ENCODE data around the gene AQP12B.
"Not testable (repeated sequence)": the region's sequence is repeated elsewhere in the genome, so short reads cannot be mapped to it uniquely, and the experiment has no call there.

Gene AQP12B

DNA sequence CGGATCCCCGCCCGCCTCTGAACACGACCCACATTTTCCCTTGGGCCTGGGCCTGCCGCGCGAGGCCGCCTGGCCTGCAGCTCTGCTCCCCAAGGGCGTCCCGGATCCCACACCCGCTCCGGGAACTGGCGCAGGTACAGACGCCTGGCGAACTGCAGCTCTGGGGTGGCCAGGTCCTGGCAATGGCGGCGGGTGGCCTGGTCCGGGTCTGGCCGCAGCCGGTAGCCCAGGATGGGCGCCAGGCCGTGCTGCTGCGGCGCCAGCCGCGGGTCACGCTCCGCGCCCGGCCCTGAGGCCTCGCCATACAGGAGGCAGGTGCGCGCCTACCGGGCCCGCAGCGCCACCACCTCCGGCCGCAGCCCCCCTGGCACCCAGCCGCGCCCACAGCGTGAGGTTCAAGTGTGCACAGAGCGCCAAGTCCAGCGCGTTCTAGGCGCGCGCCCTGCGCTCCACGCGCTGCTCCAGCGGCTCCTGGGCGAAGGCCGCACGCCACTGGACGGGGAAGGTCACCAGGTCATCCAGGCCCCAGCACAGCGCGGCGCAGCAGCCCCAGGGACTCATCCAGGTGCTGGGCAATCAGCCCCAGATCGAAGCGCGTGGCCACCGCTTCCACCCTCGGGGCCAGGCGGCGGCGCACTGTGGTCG, 18.5 kb upstream of the AQP12B start:
- DNase-seq, result no peak

DNA sequence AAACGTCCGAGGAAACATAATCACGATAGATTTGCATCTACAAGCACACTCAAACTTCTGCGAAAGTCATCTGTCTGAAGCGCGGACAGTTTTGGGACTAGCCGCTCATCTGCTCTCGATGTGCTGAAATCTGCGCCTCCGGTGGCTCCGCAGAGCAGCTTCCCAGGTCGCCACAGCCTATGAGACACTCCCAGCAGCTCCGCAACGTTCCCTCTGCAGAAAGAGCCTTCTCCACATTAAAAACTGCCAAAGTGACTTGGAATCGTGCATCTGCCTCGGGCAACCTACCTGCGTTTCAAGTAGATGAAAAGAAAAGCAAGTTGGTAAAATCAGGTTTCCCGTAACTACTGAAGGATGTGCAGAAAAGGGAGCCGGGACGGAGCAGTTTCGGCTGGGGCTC, 17.9 kb upstream of the AQP12B start:
- not testable (repeated sequence) for DNase-seq

DNA sequence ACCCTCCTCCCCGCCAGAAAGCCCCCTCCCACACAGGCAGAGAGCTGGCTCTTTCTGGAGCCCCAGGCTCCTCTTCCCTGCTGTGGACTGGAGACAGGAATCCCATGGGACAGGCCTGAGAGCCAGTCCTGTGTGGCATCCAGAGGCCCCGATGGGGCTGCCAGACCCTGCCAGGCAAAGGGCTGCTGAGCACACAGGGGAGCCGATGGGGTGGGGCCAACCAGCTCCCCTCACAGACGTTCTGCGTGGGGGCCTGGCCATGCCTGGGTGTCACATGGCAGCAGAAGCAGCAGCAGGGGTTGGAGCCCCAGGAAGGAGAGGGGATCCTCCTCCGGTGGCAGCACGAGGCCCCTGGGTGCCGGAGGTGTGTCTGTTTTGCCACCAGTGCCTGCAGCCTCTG, 17.1 kb upstream of the AQP12B start:
- not testable (repeated sequence) for DNase-seq

DNA sequence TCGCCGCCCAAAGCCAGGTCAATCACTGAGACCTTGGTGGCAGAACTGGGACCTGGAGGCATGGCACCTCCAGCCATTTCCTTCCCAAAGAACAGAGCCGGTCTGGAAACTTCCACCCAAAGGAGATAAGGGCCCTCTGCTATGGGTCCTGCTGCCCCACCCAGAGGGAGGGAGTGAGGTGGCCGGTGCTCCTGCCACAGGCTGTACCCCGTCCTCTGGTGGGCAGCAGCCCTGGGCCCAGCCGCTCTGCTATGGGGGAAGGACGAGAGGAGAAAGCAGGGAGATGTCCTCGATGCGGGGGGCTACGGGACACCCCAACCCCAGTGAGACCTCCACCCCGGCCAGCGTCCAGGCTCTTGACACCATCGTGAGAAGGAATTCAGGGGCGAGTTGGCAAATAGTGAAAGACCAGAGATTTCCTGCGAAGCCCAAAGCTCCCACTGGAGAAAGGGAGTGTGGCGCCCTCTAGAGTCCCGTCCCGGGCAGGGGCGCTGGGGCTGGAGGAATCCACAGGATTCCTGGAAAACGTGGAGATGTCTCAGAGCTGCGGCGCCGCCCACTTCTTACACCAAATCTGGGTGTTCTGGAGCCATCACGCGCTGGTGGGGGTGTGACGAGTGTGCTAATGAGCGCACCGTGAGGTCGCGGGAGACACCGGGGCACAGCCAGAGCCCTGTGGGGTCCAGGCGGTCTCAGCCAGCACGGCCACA, 16.3 kb upstream of the AQP12B start:
- DNase-seq, result not testable (repeated sequence)

DNA sequence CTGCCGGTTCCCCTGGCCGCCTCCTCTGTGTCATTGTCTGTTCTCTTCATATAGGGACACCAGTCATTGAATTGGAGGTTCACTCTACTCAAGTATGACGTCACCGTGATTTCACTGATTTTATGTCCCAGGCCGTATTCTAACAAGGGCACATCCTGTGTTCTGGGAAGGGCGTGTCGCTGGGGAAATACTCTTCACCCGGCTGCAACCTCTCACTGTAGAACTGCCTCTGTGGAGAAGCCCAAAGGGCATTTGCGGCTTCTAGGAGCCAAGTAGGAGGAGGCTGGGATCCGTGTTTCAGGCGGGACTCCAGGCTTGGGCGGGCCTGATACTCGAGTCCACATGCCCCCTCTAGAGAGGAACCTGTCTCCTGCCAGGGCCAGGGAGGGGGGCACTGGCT, 13.8 kb upstream of the AQP12B start:
- DNase-seq, result not testable (repeated sequence)

DNA sequence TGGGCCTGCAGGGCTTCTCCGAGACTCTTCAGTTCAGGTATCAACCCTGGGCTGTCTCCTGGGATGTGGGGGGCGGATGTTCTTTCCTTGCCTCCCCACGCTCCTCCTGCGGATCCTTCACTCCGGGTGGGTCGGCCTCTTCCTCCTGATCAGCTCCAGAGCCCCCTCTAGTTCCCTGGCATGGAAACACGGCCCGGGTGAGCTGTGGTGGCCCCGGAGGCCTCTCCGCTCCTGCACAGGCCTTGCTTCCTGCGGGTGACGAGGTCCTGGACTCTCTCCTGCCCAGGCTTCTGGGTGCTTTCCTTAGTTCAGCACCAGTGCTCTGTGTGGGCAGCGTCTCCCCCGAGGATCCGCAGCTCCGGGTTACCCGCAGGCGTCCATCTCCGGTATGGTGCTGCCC, 12.9 kb upstream of the AQP12B start:
- DNase-seq, result not testable (repeated sequence)

DNA sequence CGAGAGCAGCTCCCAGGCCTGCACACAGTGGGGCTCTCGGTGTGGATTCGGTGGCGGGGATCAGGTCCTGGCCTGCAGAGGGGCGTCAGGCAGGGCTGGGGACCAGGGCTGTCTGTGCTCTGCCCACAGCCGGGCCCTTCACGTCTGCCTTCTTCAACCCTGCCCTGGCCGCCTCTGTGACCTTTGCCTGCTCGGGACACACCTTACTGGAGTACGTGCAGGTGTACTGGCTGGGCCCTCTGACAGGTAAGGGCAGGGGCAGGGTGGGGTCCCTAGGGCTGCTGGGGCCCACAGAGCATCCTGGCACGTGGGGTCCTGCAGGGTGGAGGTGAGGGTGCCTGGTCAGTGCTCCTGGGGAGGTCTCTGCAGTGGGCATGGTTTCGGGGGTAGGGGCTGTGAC, 11.6 kb upstream of the AQP12B start:
- not testable (repeated sequence) for DNase-seq

DNA sequence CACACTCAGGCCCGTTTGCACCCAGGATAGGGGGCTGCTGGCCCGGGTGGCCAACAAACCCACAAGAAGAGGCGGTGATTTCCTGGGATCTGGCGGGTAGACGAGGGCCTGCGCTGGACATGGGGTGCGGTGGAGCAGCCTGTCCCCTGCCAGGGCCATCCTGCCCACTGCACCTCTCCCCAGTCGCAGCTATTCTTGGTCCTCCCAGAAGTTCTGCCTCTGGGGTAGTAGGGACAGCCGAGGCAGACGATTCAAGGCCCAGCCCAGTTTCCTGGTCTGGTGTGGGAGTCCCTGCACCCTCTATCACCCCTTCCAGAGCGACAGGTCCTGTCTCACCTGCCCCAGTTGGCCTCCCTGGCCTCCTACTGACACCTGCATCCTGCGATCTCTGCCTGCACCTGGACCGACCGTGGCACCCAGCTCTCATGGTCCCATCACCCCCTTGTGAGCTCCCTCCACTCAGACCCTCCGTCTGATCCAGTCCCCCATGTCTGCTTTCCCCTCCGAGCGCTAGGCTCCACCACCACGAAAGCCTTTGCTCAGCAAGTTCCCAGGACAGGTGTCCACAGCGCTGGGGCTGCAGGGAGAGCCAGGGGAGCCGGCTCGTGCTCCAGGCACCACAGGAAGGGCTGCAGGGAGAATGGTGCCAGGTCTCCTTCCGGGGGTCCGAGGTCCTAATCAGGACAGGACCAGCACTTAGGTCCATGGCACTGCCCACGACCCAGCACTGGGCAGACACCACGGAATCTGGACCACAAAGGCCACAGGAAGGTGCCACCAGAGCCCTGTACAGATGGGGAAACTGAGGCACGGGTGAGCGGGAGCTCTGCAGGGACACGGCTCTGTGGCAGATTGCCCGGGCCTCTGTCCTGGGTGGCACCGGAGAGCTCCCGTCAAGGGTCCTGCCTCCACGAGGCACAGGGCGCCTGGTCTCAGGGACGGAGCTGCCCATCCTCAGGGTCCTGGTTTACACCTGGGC, 10.2 kb upstream of the AQP12B start:
- DNase-seq, result not testable (repeated sequence)

DNA sequence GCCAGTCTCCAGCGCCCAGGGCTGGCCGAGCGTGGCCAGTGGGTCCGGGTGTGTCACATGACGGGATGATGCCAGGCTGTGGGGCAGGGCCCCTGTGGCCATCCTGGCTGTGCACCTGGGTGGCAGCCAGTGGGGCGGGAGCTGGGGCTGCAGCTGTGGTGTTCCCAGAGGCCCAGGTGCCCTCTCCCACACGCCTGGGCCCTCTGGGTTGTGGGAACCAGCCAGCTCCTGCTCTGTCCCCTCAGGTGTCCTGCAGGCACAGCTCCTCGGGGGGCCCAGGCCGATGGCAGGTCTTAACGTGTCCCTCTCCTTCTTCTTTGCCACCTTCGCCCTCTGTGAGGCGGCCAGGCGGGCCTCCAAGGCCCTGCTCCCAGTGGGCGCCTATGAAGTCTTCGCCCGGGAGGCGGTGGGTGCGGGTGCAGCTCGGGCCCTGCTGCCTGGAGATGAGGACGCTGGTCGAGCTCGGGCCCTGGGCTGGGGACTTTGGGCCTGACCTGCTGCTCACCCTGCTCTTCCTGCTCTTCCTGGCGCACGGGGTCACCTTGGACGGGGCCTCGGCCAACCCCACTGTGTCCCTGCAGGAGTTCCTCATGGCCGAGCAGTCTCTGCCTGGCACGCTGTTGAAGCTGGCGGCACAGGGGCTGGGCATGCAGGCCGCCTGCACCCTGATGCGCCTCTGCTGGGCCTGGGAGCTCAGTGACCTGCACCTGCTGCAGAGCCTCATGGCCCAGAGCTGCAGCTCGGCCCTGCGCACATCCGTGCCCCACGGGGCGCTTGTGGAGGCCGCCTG, 9.1 kb upstream of the AQP12B start, which contains the start of gene AQP12A:
Gene AQP12A, plus strand, starts transcription at position 236 of the 790 bp plus-strand sequence. Its CDS starts 48 bp downstream, at position 284.
- not testable (repeated sequence) for DNase-seq

DNA sequence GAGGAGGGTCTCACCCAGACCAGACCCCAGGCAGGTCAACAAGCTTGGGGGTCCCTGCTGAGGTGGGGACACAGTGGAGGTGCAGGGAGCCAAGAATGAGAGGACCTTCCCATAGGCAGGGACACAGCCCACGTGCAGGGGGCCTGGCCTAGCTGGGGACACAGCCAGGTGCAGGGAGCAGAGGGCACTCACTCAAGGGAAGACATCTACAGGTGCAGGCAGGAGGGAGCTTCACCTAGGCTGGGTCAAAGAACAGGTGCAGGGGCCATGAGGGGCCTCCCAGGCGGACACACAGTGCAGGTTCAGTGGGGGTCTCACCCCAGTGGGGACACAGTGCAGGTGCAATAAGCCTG, 8.4 kb upstream of the AQP12B start:
- DNase-seq, result not testable (repeated sequence)

DNA sequence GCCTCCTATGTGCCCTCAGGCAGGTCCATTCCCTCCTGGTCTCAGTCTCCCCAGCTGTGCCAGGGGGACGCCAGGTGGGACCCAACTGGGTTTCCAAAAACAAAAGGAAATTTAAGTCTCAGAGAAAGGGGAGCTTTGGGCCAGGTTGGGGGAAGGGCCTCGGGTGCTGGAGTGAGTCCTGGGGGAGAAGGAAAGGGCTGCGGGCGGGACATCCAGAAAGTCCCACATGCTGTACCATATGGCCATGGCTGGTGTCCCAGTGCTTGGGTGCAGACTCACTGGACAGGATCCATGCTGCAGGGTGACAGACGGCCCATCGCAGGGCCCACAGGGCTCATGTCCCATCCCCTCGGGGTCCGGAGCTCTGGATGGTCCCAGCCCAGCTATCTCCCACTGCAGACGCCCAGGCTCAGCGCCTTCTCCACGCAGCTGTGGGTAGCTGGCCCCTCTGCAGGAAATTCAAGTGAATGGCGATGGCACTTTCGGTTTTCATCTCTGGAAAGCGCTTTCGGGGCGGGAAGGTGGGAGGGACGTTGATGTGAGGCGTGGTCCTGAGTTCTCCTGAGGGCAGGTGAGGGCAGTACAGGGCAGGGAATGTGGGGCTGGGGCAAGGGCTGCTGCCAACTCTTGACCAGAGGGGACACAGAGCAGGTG, 7.9 kb upstream of the AQP12B start:
- DNase-seq, result not testable (repeated sequence)

DNA sequence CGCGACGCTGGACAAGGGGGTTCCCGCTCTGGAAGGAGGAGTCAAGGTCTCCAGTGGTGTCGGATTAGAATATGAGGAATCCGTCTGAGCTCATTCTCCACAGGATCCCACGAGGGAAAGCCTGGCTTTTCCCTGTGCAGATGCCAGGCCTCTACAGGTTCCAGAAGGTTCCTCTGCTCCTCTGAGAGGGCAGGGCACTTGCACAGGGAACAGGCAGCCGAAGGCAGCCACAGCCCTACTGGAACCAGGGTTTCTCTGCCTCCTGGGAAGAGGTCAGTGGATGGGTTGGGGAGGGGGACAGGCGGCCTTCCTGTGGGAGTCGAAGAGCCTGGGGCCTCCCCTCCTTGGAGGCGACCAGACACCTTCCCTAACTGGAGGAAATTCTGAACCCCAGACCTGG, 7.3 kb upstream of the AQP12B start:
- no peak for DNase-seq

DNA sequence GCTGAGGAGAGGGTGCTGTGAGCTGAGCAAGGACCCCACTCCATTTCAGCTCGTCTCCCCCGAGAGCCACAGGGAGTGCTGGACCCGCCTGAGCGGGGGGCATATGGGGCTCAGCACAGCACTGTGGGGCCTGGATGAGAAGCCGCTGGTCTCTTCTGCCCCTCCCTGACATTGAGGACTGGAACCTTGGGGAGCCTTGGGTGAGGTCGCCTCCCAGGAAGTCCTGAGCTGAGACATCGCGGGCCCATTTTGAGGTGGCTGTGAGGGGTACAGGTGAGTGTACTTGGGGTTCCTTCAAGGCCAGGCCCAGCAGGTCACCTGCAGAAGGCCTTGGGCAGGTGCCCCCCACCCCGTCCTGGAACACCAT, 5.9 kb upstream of the AQP12B start:
- DNase-seq, result no peak

DNA sequence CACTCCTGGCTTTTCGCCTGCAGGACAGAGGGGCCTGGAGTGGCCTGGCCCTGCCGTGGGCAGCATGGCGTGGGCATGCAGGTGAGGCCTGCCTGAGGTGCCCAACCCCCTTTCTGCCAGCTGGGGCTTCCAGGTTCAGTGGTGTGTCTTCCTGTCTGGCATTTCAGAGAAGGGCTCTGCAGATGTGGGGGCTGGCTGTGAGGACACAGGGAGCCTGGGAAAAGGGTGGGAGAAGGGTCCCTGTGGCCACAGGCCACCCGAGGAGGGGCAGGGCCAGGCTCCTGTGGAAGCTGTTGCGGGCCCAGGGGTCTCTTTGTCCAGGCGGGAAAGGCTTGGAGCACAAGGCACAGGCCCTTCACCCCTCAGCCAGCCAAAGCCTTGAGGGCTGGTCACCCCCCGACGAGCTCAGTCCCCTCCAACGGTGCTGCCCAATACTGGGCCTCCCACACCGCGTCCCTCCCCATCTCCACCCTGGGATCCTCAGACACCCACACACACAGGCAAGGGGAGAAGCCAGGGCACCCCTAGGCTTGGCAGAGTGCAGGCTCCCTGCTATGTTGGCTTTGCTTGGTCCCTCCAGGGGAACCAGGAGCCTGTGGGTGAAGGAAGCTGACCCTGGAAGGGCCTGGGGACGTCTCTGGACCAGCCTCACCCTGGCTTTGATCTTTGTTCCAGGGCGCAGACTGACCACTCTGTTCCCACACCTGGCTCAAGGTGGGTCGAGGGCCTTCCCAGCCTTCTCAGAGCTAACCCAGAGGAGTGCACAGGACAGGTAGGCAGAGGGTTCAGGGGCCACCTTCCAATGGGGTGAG, 5.3 kb upstream of the AQP12B start:
- no peak for DNase-seq

DNA sequence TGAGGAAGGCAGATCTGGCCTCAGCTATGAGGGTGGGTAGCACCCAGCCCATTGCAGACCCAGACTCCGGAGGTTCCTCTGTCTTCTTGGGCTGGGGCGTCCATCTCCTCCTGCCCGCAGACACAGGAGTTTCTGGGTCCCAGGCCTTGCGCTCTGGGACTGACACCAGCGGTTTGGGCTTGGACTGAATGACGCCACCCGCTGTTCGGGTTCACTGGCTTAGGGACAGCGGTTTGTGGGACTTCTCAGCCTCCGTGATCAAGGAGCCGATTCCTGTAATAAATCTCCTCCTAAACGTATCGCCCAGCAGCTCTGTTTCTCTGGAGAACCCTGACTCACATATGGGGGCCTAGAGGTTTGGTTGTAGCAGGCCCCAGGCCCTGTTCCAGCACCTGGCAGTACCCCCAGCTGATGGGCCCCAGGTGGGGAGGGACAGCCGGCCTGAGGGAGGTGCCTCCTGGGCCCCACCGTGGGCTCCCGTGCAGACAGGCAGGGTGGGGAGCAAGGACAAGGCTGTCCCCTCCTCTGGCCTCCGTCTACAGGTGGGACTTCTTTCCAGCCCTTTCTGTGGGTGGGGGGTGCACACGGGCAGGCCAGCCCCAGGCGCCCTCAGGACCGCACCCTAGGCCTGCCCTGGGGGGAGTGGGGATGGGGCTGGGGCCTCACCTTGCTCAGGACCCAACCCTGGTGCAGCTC, 4.5 kb upstream of the AQP12B start:
- DNase-seq, result no peak

DNA sequence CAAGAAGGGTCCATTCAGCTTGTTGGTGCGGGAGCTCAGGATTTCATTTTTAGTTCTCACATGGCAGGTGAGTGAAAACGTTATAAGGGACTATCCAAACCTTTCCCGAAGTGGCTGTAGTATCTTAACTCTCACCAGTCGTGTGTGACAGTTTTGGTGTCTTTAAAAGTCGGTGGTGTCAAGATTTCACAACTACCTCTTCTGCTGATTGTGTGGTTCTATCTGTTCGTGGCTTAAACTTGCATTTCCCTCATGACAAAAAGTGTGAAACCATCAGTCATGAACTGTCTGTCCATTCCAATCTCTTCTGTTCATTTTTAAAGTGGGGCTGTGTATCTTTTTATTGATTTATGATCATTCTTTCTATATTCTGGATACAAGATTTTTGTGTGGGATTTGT, 3.8 kb upstream of the AQP12B start:
- no peak for DNase-seq

DNA sequence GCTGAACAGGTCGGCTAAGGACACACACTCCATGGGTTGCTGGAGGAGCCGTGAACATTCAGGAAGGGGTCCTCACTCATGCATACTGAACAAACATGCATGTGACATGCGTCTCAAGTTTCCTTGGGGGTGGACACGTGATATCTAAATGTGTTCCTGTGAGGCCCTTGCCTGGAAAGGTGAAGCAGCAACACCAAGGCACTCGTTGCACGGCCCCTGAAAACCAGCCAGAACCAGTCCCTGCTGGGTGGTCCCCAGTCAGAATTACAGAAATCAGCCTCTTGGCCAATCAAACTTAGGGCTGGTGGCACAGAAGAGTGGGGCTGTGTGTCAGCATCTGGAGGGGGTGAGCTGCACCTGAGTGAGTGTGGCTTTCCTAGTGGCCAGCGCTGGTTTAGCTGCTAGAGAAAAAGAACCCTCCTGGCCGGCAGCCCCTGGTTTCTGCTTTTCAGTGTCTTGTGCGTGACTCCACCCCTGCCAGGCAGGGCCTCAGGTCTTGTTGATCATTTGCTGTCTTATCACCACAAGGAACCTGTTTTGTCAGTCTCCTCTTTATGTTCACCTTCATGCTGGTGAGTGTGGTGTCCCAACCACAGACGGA, 3.2 kb upstream of the AQP12B start:
- DNase-seq, result no peak

DNA sequence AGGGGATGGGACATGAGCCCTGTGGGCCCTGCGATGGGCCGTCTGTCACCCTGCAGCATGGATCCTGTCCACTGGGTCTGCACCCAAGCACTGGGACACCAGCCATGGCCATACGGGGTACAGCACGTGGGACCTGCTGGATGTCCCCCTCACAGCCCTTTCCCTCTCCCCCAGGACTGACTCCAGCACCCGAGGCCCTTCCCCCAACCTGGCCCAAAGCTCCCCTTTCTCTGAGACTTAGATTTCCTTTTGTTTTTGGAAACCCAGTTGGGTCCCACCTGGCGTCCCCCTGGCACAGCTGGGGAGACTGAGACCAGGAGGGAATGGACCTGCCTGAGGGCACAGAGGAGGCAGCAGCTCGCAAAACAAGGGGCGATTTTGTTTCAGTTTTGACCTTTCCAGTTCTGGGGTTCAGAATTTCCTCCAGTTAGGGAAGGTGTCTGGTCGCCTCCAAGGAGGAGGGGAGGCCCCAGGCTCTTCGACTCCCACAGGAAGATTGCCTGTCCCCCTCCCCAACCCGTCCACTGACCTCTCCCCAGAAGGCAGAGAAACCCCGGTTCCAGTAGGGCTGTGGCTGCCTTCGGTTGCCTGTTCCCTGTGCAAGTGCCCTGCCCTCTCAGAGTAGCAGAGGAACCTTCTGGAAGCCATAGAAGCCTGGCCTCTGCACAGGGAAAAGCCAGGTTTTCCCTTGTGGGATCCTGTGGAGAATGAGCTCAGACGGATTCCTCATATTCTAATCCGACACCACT, 1.5 kb upstream of the AQP12B start:
- DNase-seq, result not testable (repeated sequence)

DNA sequence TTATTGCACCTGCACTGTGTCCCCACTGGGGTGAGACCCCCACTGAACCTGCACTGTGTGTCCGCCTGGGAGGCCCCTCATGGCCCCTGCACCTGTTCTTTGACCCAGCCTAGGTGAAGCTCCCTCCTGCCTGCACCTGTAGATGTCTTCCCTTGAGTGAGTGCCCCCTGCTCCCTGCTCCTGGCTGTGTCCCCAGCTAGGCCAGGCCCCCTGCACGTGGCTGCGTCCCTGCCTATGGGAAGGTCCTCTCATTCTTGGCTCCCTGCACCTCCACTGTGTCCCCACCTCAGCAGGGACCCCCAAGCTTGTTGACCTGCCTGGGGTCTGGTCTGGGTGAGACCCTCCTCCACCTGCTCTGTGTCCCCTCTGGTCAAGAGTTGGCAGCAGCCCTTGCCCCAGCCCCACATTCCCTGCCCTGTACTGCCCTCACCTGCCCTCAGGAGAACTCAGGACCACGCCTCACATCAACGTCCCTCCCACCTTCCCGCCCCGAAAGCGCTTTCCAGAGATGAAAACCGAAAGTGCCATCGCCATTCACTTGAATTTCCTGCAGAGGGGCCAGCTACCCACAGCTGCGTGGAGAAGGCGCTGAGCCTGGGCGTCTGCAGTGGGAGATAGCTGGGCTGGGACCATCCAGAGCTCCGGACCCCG, 769 bp upstream of the AQP12B start:
- not testable (repeated sequence) for DNase-seq
